Subcutaneous adipose tissue (tissue), 4 donors: ENCODE measurements around the gene KDM6B. TPM values are rescaled to one million over a fixed set of nuclear protein-coding genes. Genes with fewer than 3 reads are reported as not detected.

Source experiments
- total RNA-seq, 4 donors: library from RNA; depleted of rRNA; stranded (reverse); fragments of >200 nt; gene quantifications; one replicate each; pipeline ENCODE4 v1.1.0, GENCODE V29; 2016
- TF ChIP-seq, protein P1 (sequence below): fragments of 450-650 bp; IDR thresholded peaks from one replicate; pipeline ENCODE4 v1.5.1; 2016; ENCODE audit warnings: low read depth, mild to moderate bottlenecking, control low read depth, antibody characterized with exemption, moderate library complexity

Gene KDM6B
- total RNA-seq, 4 donors from 2014 or later: 5.6 to 10.4 (median 6.6) TPM

DNA sequence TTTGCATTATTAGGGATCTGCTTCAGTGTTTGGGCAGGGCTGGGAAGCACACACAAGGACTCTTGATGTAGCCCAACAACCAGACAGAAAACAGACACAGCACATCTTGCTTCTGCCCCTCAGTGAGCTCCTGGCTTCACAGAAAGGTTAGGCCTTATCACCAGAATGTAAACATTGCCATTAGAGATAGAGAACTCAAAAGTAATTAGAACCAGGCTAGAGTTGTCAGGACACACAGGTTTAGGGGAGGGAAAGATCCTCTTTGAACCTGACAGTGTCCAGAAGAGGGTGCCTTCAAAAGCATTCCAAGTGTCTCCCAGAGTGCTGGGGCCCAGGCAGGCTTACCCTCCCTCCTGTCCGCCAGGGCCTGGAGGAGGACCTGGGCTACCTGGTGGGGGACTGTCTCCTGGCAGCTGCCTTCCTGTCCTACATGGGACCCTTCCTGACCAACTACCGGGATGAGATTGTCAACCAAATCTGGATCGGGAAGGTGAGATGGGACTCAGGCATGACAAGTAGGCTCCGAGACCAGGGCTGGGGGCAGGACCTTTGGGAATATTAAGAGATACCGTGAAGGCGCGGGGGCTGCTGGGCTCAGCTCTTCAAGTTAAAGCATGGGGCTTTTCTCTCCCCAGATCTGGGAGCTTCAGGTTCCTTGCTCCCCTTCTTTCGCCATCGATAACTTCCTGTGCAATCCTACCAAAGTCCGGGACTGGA is 16.9 kb upstream of the KDM6B start:
- TF ChIP-seq, protein P1, sequence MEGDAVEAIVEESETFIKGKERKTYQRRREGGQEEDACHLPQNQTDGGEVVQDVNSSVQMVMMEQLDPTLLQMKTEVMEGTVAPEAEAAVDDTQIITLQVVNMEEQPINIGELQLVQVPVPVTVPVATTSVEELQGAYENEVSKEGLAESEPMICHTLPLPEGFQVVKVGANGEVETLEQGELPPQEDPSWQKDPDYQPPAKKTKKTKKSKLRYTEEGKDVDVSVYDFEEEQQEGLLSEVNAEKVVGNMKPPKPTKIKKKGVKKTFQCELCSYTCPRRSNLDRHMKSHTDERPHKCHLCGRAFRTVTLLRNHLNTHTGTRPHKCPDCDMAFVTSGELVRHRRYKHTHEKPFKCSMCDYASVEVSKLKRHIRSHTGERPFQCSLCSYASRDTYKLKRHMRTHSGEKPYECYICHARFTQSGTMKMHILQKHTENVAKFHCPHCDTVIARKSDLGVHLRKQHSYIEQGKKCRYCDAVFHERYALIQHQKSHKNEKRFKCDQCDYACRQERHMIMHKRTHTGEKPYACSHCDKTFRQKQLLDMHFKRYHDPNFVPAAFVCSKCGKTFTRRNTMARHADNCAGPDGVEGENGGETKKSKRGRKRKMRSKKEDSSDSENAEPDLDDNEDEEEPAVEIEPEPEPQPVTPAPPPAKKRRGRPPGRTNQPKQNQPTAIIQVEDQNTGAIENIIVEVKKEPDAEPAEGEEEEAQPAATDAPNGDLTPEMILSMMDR: no peak

DNA sequence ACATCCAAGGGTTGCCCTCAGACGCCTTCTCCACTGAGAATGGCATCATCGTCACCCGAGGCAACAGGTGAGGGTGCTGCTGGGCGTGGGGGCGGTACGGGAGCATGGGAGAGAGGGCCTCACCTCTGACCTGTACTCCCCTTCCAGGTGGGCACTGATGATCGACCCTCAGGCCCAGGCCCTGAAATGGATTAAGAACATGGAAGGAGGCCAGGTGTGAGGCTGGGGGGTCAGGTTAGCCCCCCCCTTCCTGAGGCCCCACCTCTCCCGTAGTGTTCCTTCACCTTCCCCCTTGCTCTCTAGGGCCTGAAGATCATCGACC is 16.4 kb upstream of the KDM6B start:
- TF ChIP-seq, protein P1: no peak

DNA sequence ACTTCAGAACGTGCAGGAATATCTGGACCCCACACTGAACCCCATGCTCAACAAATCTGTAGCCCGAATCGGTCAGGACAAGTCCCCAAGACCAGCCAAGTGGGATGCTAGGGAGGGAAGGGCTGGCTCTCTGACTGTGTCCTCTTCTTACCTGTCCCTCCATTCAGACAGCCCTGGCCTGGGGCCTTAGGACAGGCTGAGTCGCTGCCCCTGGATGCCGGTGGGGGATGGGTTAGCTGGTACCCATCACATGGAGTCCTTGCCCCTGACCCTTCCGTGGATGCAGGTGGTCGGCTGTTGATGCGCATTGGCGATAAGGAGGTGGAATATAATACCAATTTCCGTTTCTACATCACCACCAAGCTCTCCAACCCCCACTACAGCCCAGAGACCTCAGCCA is 16.0 kb upstream of the KDM6B start:
- TF ChIP-seq, protein P1: no peak

DNA sequence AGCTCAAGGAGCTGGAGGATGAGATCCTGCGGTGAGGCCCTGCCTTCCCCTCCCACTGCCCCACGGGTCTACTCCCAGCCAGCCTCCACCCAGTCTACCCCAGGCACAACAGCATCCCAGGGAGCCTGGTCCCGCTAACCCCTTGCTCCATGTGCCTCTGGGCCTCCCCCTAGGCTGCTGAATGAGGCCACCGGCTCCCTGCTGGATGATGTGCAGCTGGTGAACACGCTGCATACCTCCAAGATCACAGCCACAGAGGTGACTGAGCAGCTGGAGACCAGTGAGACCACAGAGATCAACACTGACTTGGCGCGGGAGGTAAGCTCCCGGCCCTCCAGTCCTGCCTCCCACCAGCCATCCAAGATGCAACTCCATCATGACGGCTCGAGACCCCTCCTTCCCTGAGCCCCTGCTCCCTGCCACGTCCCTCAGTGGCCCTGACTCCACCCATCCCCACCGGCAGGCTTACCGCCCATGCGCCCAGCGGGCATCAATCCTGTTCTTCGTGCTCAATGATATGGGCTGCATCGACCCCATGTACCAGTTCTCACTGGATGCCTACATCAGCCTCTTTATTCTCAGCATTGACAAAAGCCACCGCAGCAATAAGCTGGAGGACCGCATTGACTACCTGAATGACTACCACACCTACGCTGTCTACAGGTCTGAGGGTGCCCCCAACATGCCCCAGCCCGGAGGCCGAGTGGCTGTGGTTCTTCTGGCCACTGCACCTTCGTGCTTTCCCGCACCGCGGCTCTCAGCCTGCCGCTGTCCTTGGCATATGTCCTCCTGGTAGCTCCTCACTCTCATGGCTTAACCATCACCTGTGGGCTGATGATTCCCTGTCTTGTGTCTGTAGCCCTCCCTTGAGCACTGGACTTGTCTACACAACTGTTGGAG is 15.0 kb upstream of the KDM6B start:
- TF ChIP-seq, protein P1: no peak

DNA sequence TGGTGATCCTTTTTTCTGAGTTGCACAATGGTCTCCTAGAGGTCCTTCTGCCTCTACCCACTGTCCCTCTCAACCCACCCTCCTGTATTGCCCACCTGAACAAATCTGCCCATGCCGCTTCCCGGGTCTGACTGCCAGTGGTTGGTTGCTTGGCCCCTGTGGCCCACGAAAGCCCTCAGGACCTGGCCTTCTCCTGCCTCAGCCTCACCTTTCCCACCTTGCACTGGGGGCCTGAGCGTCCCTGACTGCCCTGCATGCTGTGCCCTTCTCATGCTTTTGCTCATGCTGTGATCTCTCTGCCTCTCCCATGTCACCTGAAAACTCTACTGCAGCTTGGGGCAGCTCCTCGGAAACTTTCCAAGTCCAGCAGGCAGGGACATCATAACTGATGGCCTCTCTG is 13.8 kb upstream of the KDM6B start:
- TF ChIP-seq, protein P1: no peak

DNA sequence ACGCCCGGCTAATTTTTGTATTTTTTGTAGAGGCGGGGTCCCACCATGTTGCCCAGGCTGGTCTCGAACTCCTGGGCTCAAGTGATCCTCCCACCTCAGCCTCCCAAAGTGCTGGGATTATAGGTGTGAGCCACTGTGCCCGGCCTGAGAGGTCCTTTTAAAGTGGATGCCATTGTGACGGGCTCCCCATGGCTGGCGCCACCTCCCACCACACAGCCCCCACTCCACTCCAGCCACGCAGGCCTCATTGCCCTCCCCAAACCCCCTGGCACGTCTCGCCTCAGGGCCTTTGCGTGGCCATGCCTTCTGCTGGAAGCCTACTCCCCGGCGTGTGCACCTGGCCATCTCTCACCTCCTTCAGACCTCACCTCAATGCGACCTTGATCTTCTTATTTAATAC is 11.9 kb upstream of the KDM6B start:
- TF ChIP-seq, protein P1: no peak

DNA sequence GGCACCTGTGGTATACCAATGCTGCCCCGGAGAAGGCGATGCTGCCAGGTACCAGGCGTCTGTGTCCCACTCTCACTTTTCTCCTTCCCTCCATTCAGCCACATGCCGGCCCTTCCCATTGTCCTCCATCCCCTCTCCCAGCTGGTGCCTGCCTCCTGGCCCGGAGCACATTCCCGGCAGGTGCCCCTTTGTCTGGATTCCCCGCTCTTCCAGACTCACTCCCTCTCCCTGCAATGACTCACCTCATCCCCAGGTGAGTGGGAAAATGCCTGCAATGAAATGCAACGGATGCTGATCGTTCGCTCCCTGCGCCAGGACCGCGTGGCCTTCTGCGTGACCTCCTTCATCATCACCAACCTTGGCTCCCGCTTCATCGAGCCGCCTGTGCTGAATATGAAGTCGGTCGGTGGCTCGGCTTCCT is 10.4 kb upstream of the KDM6B start:
- TF ChIP-seq, protein P1: no peak
